Activated B cell treated with CpG ODN at 0.5 μM for 24 hours (primary cell): Measurements from ENCODE around the gene MYO18A. TPM values are rescaled to one million over a fixed set of nuclear protein-coding genes. Genes with fewer than 3 reads are reported as not detected.

Experiments used
- ATAC-seq: fragments of 200-7000 bp; cut with Tn5 transposase; one replicate; pipeline ENCODE4 v1.10.0; 2021; ENCODE audit warnings: low read depth, mild to moderate bottlenecking, moderate library complexity
- CTCF ChIA-PET: fragments of 350-600 bp; sonication (Branson Sonifier 250); formaldehyde crosslinking; loops from one replicate; lab custom pipeline; 2021; ENCODE audit warnings: antibody characterized with exemption; lab: Charles Lee
- POLR2A ChIA-PET: fragments of 350-600 bp; sonication (Branson Sonifier 250); formaldehyde crosslinking; loops from one replicate; lab custom pipeline; 2021; ENCODE audit warnings: antibody characterized with exemption; lab: Charles Lee
- DNase-seq: peaks from one replicate; pipeline ENCODE4 v3.0.0; 2022
- H3K27ac Mint-ChIP-seq: one replicate; pipeline ENCODE4 v1.8.0; 2020; ENCODE audit warnings: mixed read lengths
- H3K27me3 Mint-ChIP-seq: one replicate; pipeline ENCODE4 v1.8.0; 2021; ENCODE audit warnings: mixed read lengths
- H3K36me3 Mint-ChIP-seq: one replicate; pipeline ENCODE4 v1.8.0; 2021; ENCODE audit warnings: low read depth, mixed read lengths
- H3K4me1 Mint-ChIP-seq: one replicate; pipeline ENCODE4 v1.8.0; 2021; ENCODE audit warnings: mixed read lengths
- H3K4me3 Mint-ChIP-seq: one replicate; pipeline ENCODE4 v1.8.0; 2020; ENCODE audit warnings: mild to moderate bottlenecking, mixed read lengths
- H3K9me3 Mint-ChIP-seq: one replicate; pipeline ENCODE4 v1.8.0; 2020; ENCODE audit warnings: mixed read lengths
- CTCF ChIP-seq: fragments of 200-600 bp; IDR thresholded peaks from one replicate; pipeline ENCODE4 v1.8.0; 2022; ENCODE audit warnings: antibody characterized with exemption, mild to moderate bottlenecking
- intact Hi-C: fragments of 100-400 bp; cut with micrococcal nuclease; formaldehyde crosslinking; loops from one replicate; pipeline ENCODE4 v1.15.1; 2024
- total RNA-seq: library from RNA; stranded (reverse); gene quantifications from 2 replicates; pipeline ENCODE4 v1.2.3, GENCODE V29; 2022

The MYO18A gene
- total RNA-seq, 1 donor from 2014 or later: 79.8 TPM

GRCh38 chr17:29109477-29110371, 70.5 kb downstream of the MYO18A start:
- H3K27ac Mint-ChIP-seq: no peak overlapping the region
- ATAC-seq (no peak), DNase-seq (no peak)
- CTCF ChIA-PET: interaction anchor here (0.6 to 6.6 kb wide), 2 partner anchors 129 to 145 kb away, joined by 3 to 136 read pairs; no protein-coding TSS in a partner anchor
- POLR2A ChIA-PET: no interaction called here
- H3K36me3 Mint-ChIP-seq: peaks cover 69% of the 10 kb centered on the region
- H3K4me3 Mint-ChIP-seq: no peak overlapping the region
- H3K27me3 Mint-ChIP-seq: no peaks in the 10 kb centered on the region
- intact Hi-C loops: no loop called here
- no peaks in the 10 kb centered on the region for H3K9me3 Mint-ChIP-seq
- TF ChIP-seq CTCF: no peak
- H3K4me1 Mint-ChIP-seq: peaks cover 3% of the 10 kb centered on the region

DNA sequence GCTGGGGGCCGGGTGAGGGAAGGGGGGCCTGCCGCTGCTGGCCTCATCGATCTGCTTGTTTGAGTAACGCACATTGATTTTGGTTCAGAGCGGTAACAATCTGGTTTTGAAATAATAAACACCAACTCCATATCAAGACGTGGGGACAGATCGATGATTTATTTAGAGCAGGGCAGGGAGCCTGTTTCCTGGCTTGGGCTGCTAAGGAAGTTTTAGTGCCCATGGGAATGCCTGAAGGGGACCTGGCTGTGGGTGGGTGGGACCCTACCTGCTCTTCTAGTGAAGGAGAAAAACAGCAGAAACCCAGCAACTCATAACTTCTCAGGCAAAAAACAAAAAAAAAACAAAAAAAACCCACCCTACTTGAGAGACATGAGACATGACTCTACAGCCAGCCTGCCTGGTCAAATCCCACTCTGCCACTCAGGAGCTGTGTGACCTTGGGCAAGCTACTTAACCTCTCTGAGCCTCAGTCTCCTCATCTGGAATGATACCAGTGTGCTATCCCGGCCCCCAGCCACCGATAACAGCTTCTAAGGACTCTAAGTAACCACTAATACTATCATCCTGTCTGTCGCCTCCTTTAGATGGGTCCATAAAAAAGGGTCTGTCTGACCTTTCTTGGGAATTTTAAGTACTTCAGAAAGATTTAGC, 71.2 kb downstream of the MYO18A start:
- H3K27ac Mint-ChIP-seq: no peak overlapping the region
- intact Hi-C loops: no loop called here
- H3K36me3 Mint-ChIP-seq: peaks cover 72% of the 10 kb centered on the region
- ChIA-PET POLR2A (no interaction called here), CTCF (interaction anchor here (0.6 to 6.6 kb wide), 2 partner anchors 128 to 144 kb away, joined by 3 to 136 read pairs; no protein-coding TSS in a partner anchor)
- no peaks in the 10 kb centered on the region for H3K9me3 Mint-ChIP-seq
- no peak for TF ChIP-seq CTCF
- DNase-seq (no peak), ATAC-seq (no peak)
- no peaks in the 10 kb centered on the region for H3K27me3 Mint-ChIP-seq
- no peak overlapping the region for H3K4me3 Mint-ChIP-seq
- peaks cover 3% of the 10 kb centered on the region for H3K4me1 Mint-ChIP-seq

GRCh38 chr17:29107933-29108822, 72.0 kb downstream of the MYO18A start:
- Mint-ChIP-seq H3K4me3 (no peak overlapping the region), H3K36me3 (peaks cover 75% of the 10 kb centered on the region), H3K27ac (no peak overlapping the region), H3K9me3 (no peaks in the 10 kb centered on the region), H3K27me3 (no peaks in the 10 kb centered on the region), H3K4me1 (peaks cover 3% of the 10 kb centered on the region)
- ATAC-seq (no peak), DNase-seq (no peak)
- ChIA-PET CTCF (interaction anchor here (0.7 to 6.6 kb wide), 2 partner anchors 42 to 144 kb away, joined by 4 to 136 read pairs; no protein-coding TSS in a partner anchor), POLR2A (no interaction called here)
- no peak for TF ChIP-seq CTCF
- intact Hi-C loops: no loop called here

- DNase-seq (no peak), ATAC-seq (no peak)
- POLR2A ChIA-PET: no interaction called here
- Mint-ChIP-seq H3K36me3 (peaks cover 76% of the 10 kb centered on the region), H3K4me1 (no peaks in the 10 kb centered on the region), H3K27me3 (no peaks in the 10 kb centered on the region), H3K4me3 (no peak overlapping the region), H3K27ac (no peak overlapping the region), H3K9me3 (no peaks in the 10 kb centered on the region)
- intact Hi-C loops: no loop called here
- CTCF ChIA-PET: interaction anchor here (1.3 kb wide), 1 partner anchor 141 kb away, joined by 3 read pairs; no protein-coding TSS in a partner anchor
- TF ChIP-seq CTCF: no peak
Measured at GRCh38 chr17:29107084-29107483, 73.1 kb downstream of the MYO18A start.
